ENCODE measurements around the gene RFT1.
A peak's percentile ranks its signal among the peaks of the same experiment; 100 is the strongest.

DNA sequence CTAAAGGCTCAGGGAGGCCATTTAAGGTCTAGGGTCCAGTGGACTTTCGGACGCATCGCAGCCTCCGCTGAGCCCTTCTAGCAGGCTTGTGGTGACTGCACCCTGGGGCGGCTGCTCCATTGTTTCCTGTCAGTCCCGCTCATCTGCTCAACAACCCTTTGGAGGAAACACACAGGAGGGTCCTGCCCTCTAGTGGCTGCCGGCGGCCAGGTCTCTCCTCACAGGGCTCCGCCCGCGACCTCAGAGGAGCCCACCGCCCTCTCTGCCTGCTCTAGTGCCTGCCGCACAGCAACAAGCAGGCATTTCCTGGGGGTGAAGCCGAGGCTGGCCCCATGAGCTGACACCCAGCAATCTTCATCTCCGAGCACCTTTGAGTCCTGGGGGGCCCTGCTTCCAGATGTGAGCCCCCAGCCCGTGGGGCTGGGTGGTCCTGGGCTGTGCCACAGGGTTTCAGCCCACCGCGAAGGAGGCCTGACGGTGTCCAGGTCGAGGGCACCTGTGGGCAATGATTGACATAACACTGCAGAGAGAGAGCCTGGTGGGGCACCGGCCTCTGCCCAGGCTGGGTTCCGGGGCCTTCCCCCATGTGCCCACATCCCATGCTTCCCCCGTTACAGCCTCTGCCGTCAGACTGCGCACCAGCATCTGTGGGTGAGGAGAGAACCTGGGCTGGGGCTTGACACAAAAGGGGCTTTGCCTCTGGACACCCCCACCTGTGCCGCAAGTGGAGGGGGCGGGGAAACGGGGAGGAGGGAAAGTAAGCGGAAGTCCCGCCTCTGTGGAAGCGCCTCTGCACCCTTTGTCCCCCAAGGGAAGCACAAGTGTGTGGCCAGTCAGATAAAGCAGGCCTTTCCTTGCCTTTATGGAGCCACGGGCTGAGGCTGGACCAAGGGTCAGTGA is 57.3 kb downstream of the RFT1 start:
- TF ChIP-seq, protein P1, sequence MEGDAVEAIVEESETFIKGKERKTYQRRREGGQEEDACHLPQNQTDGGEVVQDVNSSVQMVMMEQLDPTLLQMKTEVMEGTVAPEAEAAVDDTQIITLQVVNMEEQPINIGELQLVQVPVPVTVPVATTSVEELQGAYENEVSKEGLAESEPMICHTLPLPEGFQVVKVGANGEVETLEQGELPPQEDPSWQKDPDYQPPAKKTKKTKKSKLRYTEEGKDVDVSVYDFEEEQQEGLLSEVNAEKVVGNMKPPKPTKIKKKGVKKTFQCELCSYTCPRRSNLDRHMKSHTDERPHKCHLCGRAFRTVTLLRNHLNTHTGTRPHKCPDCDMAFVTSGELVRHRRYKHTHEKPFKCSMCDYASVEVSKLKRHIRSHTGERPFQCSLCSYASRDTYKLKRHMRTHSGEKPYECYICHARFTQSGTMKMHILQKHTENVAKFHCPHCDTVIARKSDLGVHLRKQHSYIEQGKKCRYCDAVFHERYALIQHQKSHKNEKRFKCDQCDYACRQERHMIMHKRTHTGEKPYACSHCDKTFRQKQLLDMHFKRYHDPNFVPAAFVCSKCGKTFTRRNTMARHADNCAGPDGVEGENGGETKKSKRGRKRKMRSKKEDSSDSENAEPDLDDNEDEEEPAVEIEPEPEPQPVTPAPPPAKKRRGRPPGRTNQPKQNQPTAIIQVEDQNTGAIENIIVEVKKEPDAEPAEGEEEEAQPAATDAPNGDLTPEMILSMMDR (IDR thresholded peaks at IDR 0.05; ENCODE audit: low read depth, low read length) = peak; percentile 98
- TF ChIP-seq EZH2phosphoT487 (IDR thresholded peaks at IDR 0.05; ENCODE audit: low read depth) = no peak

Measured in OCI-LY3 (cell line).